Measurements from ENCODE around the gene SYDE2.

SYDE2 gene

DNA sequence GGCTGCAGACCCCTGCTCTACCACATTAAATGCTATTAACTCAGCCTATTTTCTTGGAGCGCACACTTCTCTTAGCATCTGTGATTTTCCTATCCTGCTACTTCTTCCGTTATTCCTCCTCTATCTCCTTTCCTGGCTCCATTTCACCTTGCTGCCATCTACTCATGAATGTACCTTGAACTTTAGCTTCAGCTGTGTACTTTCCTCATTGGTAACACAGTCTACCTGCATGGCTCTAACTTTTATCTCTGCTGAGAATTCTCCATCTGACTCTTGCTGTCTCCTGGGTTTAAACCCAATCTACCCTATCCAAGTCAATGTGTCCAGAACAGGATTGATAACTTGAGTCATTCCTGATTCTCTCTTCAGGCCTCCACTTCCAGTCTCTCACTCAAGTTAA, 84.9 kb downstream of the SYDE2 start:
- no peak for TF ChIP-seq FOXP2 (optimal IDR thresholded peaks at IDR 0.05; ENCODE audit: borderline replicate concordance, extremely low read depth, extremely low read length, insufficient read depth)
- TF ChIP-seq, protein P1, sequence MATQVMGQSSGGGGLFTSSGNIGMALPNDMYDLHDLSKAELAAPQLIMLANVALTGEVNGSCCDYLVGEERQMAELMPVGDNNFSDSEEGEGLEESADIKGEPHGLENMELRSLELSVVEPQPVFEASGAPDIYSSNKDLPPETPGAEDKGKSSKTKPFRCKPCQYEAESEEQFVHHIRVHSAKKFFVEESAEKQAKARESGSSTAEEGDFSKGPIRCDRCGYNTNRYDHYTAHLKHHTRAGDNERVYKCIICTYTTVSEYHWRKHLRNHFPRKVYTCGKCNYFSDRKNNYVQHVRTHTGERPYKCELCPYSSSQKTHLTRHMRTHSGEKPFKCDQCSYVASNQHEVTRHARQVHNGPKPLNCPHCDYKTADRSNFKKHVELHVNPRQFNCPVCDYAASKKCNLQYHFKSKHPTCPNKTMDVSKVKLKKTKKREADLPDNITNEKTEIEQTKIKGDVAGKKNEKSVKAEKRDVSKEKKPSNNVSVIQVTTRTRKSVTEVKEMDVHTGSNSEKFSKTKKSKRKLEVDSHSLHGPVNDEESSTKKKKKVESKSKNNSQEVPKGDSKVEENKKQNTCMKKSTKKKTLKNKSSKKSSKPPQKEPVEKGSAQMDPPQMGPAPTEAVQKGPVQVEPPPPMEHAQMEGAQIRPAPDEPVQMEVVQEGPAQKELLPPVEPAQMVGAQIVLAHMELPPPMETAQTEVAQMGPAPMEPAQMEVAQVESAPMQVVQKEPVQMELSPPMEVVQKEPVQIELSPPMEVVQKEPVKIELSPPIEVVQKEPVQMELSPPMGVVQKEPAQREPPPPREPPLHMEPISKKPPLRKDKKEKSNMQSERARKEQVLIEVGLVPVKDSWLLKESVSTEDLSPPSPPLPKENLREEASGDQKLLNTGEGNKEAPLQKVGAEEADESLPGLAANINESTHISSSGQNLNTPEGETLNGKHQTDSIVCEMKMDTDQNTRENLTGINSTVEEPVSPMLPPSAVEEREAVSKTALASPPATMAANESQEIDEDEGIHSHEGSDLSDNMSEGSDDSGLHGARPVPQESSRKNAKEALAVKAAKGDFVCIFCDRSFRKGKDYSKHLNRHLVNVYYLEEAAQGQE (IDR thresholded peaks at IDR 0.05; ENCODE audit: insufficient read depth in 1 of 2, low read depth in 2 of 2, low read length in 2 of 2) = no peak

DNA sequence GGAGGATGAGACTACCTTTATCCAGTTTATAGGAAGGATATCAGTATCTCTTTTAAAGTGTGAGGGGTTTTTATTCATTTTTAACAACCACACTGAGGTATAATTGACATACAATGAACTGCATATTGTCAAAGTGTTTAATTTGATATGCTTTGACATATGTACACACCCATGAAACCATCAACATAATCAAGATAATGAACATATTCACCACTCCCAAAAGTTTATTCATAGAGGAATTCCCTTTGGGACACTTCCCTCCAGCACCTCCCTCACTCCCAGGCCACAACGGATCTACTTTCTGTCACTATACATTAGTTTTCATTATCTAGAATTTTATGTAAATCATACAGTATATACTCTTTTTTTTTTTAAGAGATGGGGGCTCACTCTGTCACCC, 89.1 kb downstream of the SYDE2 start:
- TF ChIP-seq SIN3A (IDR thresholded peaks at IDR 0.05; ENCODE audit: borderline replicate concordance, insufficient read depth, low read length) (no peak), FOXP2 (optimal IDR thresholded peaks at IDR 0.05; ENCODE audit: borderline replicate concordance, extremely low read depth, extremely low read length, insufficient read depth) (no peak)

DNA sequence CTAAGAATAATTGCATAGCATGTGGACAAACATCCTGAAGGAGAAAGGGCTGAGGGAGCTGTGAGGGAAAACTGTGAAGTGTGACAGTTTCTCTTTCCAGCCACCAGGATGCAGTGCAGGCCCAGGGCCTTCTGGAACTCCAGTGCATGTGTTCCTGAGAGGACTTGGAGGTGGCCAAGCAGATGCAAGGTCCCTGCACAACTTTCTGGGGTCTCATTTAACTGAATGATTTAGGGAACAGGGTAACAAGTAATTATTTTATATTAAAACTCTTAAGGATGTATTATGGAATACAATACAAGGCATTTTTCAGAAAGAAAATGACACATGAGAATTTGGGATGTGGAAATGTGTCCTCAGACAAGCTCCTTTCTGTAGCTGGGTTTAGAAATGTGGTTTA, 91.3 kb downstream of the SYDE2 start:
- TF ChIP-seq SIN3A (IDR thresholded peaks at IDR 0.05; ENCODE audit: borderline replicate concordance, insufficient read depth, low read length) (no peak), TAF1 (IDR thresholded peaks at IDR 0.05; ENCODE audit: borderline replicate concordance, insufficient read depth, low read length) (no peak), POLR2AphosphoS5 (IDR thresholded peaks at IDR 0.05; ENCODE audit: low read depth, low read length) (no peak), FOXP2 (optimal IDR thresholded peaks at IDR 0.05; ENCODE audit: borderline replicate concordance, extremely low read depth, extremely low read length, insufficient read depth) (no peak)
- TF ChIP-seq, protein P1 (IDR thresholded peaks at IDR 0.05; ENCODE audit: insufficient read depth in 1 of 2, low read depth in 2 of 2, low read length in 2 of 2) = no peak
